ENCODE results near the gene ANTXR1.
A peak's percentile ranks its signal among the peaks of the same experiment; 100 is the strongest.

ANTXR1 gene

DNA sequence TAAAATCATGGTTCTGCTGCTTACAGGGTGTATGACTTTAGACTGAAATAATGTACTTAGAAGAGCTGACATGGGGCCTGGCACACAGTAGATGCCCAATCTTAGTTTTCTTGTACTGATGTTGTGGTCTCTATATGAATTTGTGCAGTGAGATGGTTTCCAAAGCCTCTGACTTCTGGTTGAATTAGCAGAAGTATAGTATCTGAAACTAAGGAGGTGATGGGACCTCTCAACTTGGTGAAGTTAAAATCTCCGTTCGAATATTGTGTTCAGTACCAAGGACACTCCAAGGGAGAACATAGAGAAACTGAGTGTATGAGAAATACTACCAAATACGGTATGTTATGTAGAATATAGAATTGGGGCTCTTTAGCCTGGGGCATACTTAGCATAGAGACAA lies 120.9 kb downstream of the ANTXR1 start:
- no peak for DNase-seq (ENCODE audit: low read depth, low spot score)

DNA sequence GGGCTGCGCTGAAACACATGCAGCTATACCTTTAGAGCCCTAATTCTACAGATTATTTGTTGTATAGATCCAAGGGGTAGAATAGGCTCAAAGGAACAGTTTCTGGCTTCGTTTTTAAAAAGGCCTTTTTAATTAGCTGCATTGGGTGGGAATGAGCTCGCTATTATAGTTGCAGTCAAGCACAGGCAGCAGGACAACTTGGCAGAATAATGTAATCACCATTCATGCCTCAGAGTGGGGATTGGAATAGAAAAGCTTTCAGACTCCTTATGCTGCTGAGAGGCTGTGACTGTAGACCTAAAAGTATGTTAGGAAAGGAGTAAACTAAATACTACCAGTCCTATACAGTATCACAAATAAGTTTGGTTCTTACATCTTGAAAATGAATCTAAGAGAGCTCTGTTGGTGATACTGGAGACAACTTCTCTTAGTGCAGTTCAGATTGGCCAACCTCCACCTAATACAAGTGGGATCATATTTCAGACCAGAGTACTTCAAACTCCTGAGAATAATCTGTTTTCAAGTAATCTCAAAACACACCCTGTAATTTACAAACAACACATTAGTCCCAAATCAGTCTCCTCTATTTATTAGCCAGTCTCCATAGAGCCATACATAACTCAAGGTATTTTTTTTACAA lies 121.4 kb downstream of the ANTXR1 start:
- no peak for DNase-seq (ENCODE audit: low read depth, low spot score)

DNA sequence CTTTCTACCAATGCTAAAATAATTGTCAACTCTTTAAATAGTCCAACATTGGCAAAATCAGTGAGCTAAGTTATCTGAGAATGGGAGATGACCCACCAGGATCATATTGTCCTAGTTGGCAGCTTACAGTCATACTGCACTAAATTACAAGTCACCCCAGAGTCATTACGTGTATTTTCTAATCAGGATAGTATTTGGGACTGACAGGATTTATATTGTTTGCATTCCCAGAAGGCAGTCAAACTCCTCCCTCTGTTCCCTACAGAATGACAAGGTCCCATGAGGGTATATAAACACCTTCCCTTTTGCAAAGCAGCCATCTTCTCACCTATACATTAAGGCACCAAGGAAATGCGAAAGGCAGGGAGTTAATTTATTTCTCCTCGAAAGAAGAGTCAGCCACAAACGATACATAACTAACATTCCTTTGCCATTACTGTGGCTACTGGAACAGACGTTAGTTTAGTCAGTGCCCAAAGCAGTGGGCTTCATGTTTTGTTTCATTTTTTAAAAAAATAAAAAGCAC lies 125.3 kb downstream of the ANTXR1 start:
- no peak for DNase-seq (ENCODE audit: low read depth, low spot score)

DNA sequence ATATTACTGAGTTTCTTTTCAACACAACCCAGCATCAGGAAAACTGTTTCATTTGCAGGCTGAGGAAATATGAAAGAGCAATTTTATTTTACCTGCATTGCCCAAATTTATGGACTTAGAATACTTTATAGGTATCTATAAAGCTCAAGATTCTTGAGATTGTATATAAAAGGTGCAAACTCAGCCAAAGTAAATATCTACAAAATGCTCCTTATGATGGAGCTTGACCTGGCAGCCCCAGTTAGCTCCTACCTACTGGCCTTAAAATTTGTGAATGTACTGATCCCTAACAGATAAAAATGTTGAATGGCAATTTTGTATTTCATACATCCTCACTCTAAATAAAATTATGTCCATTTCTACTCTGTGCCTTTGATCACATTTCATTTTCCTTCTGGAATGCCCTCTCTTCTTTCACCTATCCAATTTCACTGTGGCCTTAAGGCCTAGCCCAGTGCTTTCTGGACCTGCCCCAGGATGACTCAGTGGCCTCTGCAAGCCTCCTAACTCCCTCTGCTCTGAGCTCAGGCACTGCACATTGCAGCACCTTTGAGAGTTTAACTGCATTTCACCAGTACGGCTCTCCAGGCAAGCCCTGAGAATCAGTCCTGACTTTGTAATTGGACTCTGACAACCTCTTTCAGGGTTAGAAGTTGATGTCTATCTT lies 125.9 kb downstream of the ANTXR1 start:
- DNase-seq (ENCODE audit: low read depth, low spot score), result no peak

DNA sequence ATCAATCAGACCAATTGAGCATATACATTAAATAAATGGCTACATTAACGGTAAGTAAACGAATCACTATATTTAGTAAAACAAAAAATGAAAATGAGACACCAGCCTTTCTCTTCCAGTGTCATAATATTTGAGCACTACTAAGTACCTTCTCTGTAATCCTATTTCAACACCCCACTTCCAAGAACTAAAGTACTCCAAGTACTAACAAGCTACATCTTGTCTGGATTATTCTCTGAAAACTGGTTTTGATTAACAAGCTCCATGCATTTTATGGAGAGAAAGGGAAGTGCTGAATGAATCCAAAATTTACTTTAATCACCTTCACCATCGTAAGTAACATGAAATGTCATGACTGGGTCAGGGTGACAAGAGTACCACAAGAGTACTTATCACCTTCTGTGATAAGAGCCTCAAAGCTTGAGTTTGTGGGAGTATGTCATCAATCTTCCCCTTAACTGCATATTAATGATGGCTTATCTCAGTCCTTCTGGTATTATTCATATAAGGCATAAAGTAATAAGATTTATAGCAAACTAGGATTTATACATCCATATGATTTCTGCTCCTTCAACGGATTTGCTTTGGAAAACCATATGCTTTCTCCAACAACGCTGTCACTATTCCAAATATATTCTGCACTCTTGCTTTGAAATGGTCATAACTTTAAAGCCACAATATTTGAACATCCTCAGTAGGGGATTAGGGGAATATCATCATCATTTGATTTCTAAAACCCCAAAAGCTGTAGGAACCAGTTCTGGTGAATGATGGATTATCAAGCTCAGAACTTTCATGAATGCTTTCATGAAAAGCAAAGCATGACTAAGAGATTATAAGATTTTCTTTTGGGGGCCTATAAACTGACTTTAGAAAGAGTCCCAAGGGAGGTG lies 127.0 kb downstream of the ANTXR1 start:
- DNase-seq (ENCODE audit: low read depth, low spot score), result no peak

DNA sequence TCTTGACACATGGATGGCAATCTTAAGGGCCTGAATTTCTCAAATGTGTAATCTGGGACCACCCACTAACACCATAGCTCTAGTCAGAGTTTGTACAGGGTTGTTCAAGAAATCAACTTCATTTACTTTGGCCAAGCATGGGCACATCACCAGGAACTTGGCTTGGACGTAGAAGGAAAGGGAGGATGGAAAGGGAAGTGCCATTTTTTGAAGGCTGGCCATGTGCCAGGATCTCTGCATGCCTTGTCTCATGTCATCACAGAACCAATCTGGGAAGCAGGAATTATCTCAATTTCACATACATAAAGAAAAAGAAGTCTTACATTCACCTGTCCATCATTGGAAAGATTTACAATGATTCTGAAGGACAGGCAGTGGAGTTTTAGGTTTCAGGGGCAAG lies 128.1 kb downstream of the ANTXR1 start:
- DNase-seq (ENCODE audit: low read depth, low spot score), result no peak

DNA sequence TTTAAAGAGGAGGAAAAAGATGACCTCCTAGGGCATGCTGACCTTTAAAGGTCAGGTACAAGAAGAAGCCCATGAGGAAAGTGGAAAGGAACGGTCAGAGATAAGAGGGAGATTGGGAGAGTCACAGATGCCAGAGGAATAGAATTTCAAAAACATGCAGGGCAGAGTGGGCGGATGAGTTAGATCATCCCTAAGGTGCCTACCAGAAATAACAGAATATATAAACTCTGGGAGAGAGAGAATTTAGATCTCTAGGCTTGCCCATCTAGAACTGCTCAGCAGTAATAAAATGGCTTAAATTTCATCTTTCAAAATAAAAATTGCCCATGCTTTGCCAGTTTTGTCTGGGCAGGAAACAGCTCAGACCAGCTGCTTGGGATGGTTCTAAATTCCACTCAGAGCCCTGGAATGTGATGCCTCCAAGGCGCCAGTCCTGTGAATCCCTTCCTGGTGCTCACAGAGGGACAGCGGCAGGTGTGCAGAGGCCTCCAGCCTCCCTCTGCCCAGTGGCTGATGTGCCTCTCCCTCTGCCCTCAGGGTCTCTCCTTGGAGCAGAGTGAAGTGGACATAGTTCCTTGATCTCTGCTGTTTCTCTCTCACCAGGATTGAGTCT lies 130.9 kb downstream of the ANTXR1 start:
- DNase-seq (ENCODE audit: low read depth, low spot score), result no peak

DNA sequence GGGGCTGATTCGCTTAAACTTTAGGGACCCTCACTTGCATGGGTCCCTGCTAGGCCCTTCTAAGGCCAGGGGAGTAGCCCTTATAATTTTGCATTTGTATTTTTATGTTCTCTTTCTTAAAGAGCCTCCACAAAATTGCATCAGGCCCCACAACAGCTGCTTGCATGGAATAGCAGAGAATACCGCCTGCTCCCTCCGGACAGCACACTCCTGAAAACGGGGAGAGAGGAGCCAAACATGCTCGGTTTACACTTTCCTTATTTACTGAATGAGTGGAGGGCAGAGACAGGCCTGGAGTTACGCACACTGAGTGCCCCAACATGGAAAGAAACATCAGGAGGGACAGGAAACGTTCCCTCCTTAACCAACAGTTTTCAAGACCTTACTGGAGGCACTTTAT lies 132.2 kb downstream of the ANTXR1 start:
- DNase-seq (ENCODE audit: low read depth, low spot score), result no peak

DNA sequence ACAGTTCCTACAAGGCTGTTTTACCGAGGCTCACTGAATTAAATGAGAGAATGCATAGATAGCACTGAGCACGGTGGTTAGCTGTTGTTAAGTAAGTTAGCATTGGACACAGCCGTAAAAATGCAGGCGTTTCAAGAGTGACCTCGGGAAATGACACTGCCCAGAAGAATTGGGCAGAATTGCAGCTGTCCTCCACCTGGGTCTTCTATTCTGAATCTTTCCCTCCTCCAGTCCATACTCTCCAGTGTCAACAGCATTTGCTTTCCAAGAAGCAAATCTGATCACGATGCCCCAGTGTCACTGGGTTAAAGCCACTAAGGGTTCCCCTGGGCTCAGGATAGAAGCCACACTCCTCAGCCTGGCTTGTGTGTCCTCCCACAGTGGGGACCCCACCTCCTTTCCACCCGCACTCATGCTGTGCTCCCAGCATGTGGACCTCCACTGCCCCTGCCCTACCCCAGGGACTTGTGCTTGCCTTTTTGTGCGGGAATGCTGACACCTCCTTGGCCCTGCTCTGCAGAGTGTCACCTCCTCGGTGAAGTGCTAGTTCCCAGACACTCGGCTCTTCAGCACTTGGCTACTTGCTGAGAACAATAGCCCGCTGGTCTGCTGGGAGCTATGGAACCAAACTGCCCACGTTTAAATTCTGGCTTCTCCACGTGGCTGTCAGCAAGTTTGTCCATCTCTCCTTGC lies 135.0 kb downstream of the ANTXR1 start:
- no peak for DNase-seq (ENCODE audit: low read depth, low spot score)

DNA sequence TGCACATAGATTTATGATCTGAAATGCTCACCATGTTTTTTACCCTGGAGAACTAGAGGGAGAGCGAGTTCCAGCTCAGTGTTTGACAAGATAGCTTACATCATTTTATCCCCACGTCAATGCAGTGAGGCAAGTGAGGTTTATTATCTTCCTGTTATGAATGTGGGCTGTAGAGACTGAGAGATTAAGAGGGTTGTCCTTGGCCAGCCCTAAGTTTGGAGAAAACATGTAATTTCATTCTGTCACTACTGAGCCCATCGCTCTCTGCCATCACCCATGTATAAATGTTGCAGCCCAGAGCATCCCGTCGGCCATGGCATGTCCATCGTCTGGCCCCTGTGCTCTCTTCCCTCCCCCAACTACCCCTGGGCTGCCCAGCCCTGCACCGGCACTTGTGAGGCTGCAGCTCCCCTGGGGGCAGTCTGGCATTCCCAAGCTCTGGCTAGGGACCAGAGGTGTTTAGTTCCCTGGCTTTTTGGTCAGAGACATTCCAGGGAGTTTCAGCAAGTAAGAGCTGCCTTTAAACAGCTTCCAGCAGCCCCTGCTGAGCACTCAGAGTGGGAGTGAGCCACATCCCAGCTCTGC lies 136.7 kb downstream of the ANTXR1 start:
- peak; percentile 50 for DNase-seq (ENCODE audit: low read depth, low spot score)

DNA sequence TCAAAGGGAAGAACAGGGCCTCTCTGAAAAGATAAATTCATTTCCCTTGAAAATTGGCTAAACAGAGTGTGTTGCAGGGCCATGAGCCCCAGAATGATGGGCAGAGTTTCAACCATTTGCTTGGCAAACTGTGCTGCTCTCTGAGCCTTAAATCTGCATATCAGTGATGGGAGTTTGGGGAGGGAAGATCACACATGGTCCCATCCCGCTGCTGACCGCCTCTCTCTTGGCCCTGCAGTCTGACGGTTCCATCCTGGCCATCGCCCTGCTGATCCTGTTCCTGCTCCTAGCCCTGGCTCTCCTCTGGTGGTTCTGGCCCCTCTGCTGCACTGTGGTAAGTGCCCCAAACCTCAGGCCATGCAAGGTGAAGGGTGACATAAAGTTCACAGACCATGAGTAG lies 139.0 kb downstream of the ANTXR1 start:
- no peak for DNase-seq (ENCODE audit: low read depth, low spot score)

DNA sequence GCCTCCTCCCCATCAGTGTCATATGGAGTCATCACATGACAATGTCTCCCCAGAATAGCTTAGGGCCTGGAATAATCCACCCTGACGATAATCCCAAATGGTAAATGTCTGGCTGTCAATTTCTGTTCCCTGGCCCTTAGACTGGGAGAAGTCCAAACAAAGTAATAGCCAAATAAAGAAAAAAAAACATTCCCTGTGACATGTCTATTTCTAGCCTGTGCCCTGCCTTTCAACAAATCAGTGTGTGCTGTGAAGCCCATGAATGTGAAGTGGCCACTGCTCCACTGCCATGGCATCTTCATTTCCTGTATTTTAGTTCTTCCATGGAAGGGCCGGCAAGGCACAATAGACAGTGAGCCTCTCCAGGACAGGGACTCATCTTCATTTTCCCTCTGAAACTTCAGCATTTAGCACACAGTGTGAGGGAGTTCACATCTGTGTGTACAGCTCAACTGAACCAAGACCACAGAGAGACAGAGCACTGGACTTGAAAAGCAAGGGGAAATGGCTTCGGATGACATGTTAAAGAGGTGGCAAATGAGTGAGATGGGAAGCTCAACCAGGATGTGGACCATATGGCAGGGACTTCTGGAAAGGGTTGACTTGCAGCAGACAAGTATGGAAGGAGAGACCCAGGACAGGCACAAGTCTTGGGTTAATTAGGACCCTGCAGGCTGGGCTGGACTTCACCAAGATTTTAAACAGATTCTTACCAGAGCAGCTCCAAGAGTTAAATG lies 140.0 kb downstream of the ANTXR1 start:
- no peak for DNase-seq (ENCODE audit: low read depth, low spot score)

DNA sequence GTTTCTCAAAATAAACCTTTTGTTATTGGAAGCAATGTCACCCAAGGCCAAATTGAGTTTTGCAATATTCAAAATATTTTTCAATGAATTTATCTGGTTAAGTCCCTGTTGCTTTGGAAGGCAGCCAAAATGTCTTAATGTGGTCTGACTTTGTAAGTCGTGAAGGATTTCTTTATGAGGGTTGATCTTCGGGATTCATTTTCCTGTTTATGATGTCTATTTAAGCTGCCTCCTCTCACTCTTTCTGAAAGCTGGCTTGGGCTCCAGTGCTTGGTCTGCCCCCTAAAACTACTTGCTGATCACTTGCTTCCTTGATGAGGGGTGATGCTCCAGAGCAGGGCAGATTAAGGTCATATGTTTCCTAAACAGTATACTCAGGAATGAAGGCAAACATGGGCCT lies 141.1 kb downstream of the ANTXR1 start:
- DNase-seq (ENCODE audit: low read depth, low spot score), result no peak

DNA sequence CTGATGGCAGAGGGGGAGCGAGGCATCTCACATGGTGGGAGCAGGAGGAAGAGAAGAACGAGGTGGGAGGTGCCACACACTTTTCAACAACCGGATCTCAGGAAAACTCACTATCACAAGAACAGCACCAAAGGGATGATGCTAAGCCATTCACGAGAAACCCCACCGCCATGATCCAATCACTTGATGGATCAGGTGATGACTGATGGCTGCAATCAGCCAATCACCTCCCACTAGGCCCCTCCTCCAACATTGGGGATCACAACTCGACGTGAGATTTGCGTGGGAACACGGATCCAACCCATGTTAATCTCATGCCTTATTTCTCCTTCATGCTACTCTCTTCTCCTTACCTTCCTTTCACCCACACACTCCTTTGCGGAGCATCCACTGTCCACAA lies 143.6 kb downstream of the ANTXR1 start:
- no peak for DNase-seq (ENCODE audit: low read depth, low spot score)

DNA sequence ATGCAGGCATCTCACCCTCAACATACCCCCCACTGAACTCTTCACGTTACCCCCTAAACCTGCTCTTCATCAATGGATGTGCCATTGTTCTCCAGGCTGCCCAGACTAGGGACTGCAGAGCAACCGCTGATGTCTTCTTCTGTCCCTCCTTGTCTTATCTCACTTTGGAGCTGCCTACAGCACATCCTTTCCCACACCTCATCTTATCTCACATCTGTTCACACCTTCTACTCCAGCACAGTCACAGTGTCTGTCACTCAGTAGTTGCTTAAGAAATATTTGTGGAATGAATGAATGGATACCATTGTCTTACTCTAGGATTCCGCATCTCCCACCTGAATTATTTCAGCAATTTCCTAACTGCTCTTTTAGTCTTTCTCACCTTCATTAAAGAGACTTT lies 144.5 kb downstream of the ANTXR1 start:
- no peak for DNase-seq (ENCODE audit: low read depth, low spot score)

DNA sequence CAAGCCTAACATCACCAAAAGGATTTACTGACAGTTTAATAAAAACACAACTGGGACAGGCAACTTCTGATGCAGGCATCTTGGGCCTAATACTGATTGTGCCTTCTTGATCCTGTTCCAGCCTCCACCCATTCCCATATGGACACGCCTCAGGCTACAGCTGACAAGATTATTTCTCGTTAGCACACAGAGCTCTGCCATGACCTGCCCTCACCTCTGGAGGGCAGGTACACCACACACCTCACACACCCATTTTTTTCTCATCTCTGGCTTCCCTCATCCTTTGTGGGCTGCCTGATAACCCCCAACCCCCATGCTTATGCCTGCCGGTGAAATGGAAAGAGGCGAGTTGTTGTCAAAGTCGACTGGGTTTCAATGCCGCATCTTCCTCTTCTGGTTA lies 147.0 kb downstream of the ANTXR1 start:
- DNase-seq (ENCODE audit: low read depth, low spot score), result peak; percentile 67

DNA sequence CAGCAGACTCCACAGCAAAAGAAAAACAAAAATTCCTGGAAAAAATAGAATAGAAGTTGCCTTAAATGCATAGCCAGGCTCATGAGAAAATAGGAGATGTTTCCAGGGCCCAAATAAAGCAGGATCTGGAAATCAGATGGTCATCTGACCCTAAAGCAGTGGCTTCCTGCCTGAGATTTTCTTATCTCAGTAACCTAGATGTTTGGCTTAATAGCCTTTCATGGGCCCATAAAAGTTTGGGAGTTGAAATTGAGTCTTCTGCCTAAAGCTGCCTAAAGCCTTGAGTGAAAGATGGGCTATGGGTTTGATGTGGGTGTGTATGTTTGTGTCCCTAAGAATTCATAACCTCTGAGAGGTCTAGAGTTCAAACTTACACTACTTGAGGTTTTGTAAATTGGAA lies 149.1 kb downstream of the ANTXR1 start:
- no peak for DNase-seq (ENCODE audit: low read depth, low spot score)

DNA sequence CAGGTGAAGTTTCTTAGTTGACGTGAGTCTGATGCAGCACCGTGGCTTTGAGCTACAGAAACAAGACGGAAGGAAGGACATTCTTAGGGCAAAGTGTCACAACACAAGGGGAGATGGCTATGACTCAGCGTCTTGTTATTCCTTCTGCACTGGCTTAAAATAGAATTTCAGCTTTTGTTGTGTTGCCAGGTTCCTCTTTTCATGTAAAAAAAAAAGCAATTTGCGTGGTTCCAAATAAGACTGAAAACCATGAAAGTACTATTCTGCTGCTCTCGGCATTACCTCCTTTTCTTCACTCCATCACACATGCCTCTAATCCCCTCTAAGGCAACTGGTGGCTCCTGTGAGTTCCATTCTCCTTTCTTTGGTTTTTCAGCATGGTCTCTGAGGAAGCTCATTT lies 150.1 kb downstream of the ANTXR1 start:
- peak; percentile 67 for DNase-seq (ENCODE audit: low read depth, low spot score)

DNA sequence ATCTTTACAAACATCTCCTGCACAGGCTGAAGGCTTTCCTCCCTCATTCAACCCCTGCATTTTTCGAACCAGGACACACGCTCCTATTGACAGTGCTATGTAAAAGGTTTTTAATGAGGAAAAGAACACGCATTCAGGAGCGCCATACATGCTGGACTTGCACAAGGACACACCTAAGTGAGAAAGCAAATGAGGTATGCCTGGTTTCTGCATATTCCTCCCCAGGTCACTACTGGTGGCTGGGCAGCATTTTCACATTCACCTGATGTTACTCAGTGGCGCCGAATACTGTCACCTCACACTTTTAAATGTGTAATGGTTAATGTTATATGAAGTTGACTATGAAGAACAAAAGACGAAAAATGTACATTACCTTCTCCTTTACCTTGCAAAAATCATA lies 150.6 kb downstream of the ANTXR1 start:
- DNase-seq (ENCODE audit: low read depth, low spot score), result no peak

DNA sequence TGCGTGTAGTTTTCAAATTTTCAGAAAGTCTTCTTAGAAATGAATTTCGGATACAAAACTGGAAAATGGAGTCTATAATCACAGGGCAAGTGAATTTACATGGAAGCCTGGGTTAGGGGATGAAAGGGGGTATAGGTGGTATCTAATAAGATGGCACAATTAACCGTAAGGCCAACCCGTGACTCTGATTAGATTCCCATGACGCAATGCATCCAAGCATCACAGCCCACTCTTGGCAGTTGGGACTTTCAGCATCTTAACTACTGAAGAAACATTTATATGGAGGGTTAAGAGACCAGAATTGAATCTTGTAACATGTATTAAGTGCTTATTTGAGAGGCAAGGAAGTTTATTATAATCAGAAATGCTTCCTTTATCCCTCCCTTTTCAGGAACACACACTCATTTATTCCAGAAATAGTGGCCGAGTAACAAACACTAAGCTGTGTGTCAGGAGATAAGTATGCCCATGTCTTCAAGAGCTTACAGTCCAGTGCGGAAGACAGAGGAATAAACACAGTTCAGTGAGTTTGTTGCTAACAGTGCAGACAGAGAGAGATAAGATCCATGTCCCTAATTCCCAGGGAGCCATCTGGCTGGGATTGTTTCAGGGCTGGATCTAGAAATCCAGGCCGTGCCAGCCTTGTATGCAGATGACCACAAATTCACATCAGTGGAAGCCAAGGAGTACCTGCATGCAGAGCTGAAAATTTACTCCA lies 151.2 kb downstream of the ANTXR1 start:
- DNase-seq (ENCODE audit: low read depth, low spot score), result no peak
